DOHH2 (cell line): ENCODE measurements around the gene COL18A1.

Experiments
- EZH2phosphoT487 ChIP-seq: fragments of 200-600 bp; sonication (generic); IDR thresholded peaks from 2 replicates; pipeline ENCODE4 v1.6.1; 2017; ENCODE audit warnings: borderline replicate concordance, mild to moderate bottlenecking, antibody characterized with exemption, low read length, moderate library complexity, mixed read lengths
- TF ChIP-seq, protein P1 (sequence below): fragments of 200-600 bp; sonication (generic); IDR thresholded peaks from one replicate; pipeline ENCODE4 v1.5.1; 2014; ENCODE audit warnings: antibody characterized with exemption, mild to moderate bottlenecking, low read depth, low read length; ENCODE audit not compliant: poor library complexity, severe bottlenecking

DNA sequence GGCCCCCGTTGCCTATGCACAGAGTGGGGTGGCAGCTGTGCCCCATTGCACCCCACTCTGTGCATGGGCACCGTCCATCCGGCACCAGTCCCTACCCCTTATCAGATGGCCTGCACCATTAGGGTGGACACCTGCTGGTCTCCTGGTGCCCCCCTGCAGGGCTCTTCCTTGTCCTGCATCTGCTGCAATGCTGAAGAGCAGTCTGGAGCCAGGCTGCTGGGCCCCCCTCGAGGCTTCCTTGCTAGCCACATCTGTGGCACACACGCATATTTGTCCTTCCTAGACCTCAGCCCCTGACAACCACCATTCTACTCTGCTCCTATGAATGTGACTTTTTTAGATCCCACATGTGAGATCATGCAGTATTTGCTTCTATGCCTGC is 56.4 kb downstream of the COL18A1 start:
- TF ChIP-seq, protein P1, sequence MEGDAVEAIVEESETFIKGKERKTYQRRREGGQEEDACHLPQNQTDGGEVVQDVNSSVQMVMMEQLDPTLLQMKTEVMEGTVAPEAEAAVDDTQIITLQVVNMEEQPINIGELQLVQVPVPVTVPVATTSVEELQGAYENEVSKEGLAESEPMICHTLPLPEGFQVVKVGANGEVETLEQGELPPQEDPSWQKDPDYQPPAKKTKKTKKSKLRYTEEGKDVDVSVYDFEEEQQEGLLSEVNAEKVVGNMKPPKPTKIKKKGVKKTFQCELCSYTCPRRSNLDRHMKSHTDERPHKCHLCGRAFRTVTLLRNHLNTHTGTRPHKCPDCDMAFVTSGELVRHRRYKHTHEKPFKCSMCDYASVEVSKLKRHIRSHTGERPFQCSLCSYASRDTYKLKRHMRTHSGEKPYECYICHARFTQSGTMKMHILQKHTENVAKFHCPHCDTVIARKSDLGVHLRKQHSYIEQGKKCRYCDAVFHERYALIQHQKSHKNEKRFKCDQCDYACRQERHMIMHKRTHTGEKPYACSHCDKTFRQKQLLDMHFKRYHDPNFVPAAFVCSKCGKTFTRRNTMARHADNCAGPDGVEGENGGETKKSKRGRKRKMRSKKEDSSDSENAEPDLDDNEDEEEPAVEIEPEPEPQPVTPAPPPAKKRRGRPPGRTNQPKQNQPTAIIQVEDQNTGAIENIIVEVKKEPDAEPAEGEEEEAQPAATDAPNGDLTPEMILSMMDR, result no peak
- no peak for TF ChIP-seq EZH2phosphoT487
